Measurements from ENCODE around the gene BBS9. TPM values are rescaled to one million over a fixed set of nuclear protein-coding genes. Genes with fewer than 3 reads are reported as not detected.
A peak's percentile ranks its signal among the peaks of the same experiment; 100 is the strongest.

Gene BBS9
- total RNA-seq, 4 donors from 2014 or later, result 11.3 to 28.5 (median 20.7) TPM

GRCh38 chr7:33108554-33109004, 20.8 kb upstream of the BBS9 start:
- no peak for DNase-seq (ENCODE audit: low spot score)
- ATAC-seq (ENCODE audit: low FRiP score), result no peak
- TF ChIP-seq CTCF (IDR thresholded peaks at IDR 0.05), result no peak

GRCh38 chr7:33109005-33109757, 20.2 kb upstream of the BBS9 start, which contains the start of gene RP9:
Gene RP9 (minus strand): TSS chr7:33109404. CDS start chr7:33109372, 32 bp downstream.
- no peak for TF ChIP-seq CTCF (IDR thresholded peaks at IDR 0.05)
- DNase-seq (ENCODE audit: low spot score), result no peak

GRCh38 chr7:33109758-33110238, 19.6 kb upstream of the BBS9 start:
- no peak for DNase-seq (ENCODE audit: low spot score)
- TF ChIP-seq CTCF (IDR thresholded peaks at IDR 0.05), result no peak
- ATAC-seq (ENCODE audit: low FRiP score), result no peak

More at GRCh38 chr7:33109005-33109757, 20.2 kb upstream of the BBS9 start, which contains the start of gene RP9:
- peak; percentile 91 for ATAC-seq (ENCODE audit: low FRiP score)

- no peak for TF ChIP-seq CTCF (IDR thresholded peaks at IDR 0.05)
- DNase-seq (ENCODE audit: low spot score) (no peak), ATAC-seq (ENCODE audit: low FRiP score) (no peak)
Measured at GRCh38 chr7:33111614-33112013, 17.8 kb upstream of the BBS9 start.

- DNase-seq (ENCODE audit: low spot score) (no peak), ATAC-seq (ENCODE audit: low FRiP score) (no peak)
- no peak for TF ChIP-seq CTCF (IDR thresholded peaks at IDR 0.05)
Measured at GRCh38 chr7:33114976-33115375, 14.4 kb upstream of the BBS9 start.

GRCh38 chr7:33118383-33118782, 11.0 kb upstream of the BBS9 start:
- no peak for DNase-seq (ENCODE audit: low spot score)
- TF ChIP-seq CTCF (IDR thresholded peaks at IDR 0.05), result no peak
- no peak for ATAC-seq (ENCODE audit: low FRiP score)

- ATAC-seq (ENCODE audit: low FRiP score), result no peak
Measured at GRCh38 chr7:33127085-33127484, 2.3 kb upstream of the BBS9 start.

More at GRCh38 chr7:33127085-33127484, 2.3 kb upstream of the BBS9 start:
- no peak for TF ChIP-seq CTCF (IDR thresholded peaks at IDR 0.05)
- no peak for DNase-seq (ENCODE audit: low spot score)
